ENCODE data around the gene CLTRN.
"Not testable (repeated sequence)": the region's sequence is repeated elsewhere in the genome, so short reads cannot be mapped to it uniquely, and the experiment has no call there.

Gene CLTRN

GRCh38 chrX:15672881-15673280 is 8.3 kb upstream of the CLTRN start:
- no peaks in the 10 kb centered on the region for H3K27me3 ChIP-seq (ENCODE audit: control insufficient read depth, low read length)
- H3K9me2 ChIP-seq (replicated peaks; ENCODE audit: control insufficient read depth, low read length): no peaks in the 10 kb centered on the region
- H3K4me1 ChIP-seq (ENCODE audit: control insufficient read depth, low read length): peaks cover 18% of the 10 kb centered on the region
- no peaks in the 10 kb centered on the region for H3K36me3 ChIP-seq (ENCODE audit: control insufficient read depth, low read length)
- no peak overlapping the region for H3K27ac ChIP-seq (ENCODE audit: low read depth, low read length)
- H3K9me3 ChIP-seq (ENCODE audit: control insufficient read depth, insufficient read depth, low read length): no peaks in the 10 kb centered on the region
- H3K4me2 ChIP-seq (ENCODE audit: low read length): no peak overlapping the region
- no peaks in the 10 kb centered on the region for H3F3A ChIP-seq (ENCODE audit: control insufficient read depth, insufficient read depth)
- no peaks in the 10 kb centered on the region for H4K20me1 ChIP-seq (ENCODE audit: control insufficient read depth, insufficient read depth, low read depth, low read length)
- H3K4me3 ChIP-seq (ENCODE audit: low read length): no peak overlapping the region
- peaks cover 24% of the 10 kb centered on the region for H3K79me2 ChIP-seq (ENCODE audit: control insufficient read depth, low read length)
- TF ChIP-seq CTCF (IDR thresholded peaks at IDR 0.05; ENCODE audit: low read depth, low read length, poor library complexity, severe bottlenecking) (no peak), EZH2phosphoT487 (IDR thresholded peaks at IDR 0.05; ENCODE audit: borderline replicate concordance, low read length) (no peak)

- H3K4me3 ChIP-seq (ENCODE audit: low read length): no peak overlapping the region
- H3F3A ChIP-seq (ENCODE audit: control insufficient read depth, insufficient read depth): no peaks in the 10 kb centered on the region
- no peak overlapping the region for H3K27ac ChIP-seq (ENCODE audit: low read depth, low read length)
- no peak for TF ChIP-seq EZH2phosphoT487 (IDR thresholded peaks at IDR 0.05; ENCODE audit: borderline replicate concordance, low read length)
- no peaks in the 10 kb centered on the region for H4K20me1 ChIP-seq (ENCODE audit: control insufficient read depth, insufficient read depth, low read depth, low read length)
- H3K27me3 ChIP-seq (ENCODE audit: control insufficient read depth, low read length): no peaks in the 10 kb centered on the region
- no peaks in the 10 kb centered on the region for H3K4me1 ChIP-seq (ENCODE audit: control insufficient read depth, low read length)
- H3K36me3 ChIP-seq (ENCODE audit: control insufficient read depth, low read length): no peaks in the 10 kb centered on the region
- H3K9me3 ChIP-seq (ENCODE audit: control insufficient read depth, insufficient read depth, low read length): no peaks in the 10 kb centered on the region
- H3K4me2 ChIP-seq (ENCODE audit: low read length): no peak overlapping the region
- no peaks in the 10 kb centered on the region for H3K9me2 ChIP-seq (replicated peaks; ENCODE audit: control insufficient read depth, low read length)
- H3K79me2 ChIP-seq (ENCODE audit: control insufficient read depth, low read length): no peaks in the 10 kb centered on the region
These were observed 1.2 kb downstream of the CLTRN start for GRCh38 chrX:15663439-15663838.

GRCh38 chrX:15654804-15655203 is 9.8 kb downstream of the CLTRN start:
- not testable (repeated sequence) for H3K36me3 ChIP-seq (ENCODE audit: control insufficient read depth, low read length); H3K79me2 ChIP-seq (ENCODE audit: control insufficient read depth, low read length); H3K27ac ChIP-seq (ENCODE audit: low read depth, low read length); H3K4me2 ChIP-seq (ENCODE audit: low read length); H3K9me3 ChIP-seq (ENCODE audit: control insufficient read depth, insufficient read depth, low read length); H4K20me1 ChIP-seq (ENCODE audit: control insufficient read depth, insufficient read depth, low read depth, low read length); H3K4me1 ChIP-seq (ENCODE audit: control insufficient read depth, low read length); H3F3A ChIP-seq (ENCODE audit: control insufficient read depth, insufficient read depth); H3K9me2 ChIP-seq (replicated peaks; ENCODE audit: control insufficient read depth, low read length); H3K4me3 ChIP-seq (ENCODE audit: low read length); H3K27me3 ChIP-seq (ENCODE audit: control insufficient read depth, low read length)

GRCh38 chrX:15653961-15654360 is 10.6 kb downstream of the CLTRN start:
- H3K27ac ChIP-seq (ENCODE audit: low read depth, low read length): no peak overlapping the region
- H3K79me2 ChIP-seq (ENCODE audit: control insufficient read depth, low read length): no peaks in the 10 kb centered on the region
- no peaks in the 10 kb centered on the region for H4K20me1 ChIP-seq (ENCODE audit: control insufficient read depth, insufficient read depth, low read depth, low read length)
- H3K4me3 ChIP-seq (ENCODE audit: low read length): no peak overlapping the region
- H3K4me1 ChIP-seq (ENCODE audit: control insufficient read depth, low read length): no peaks in the 10 kb centered on the region
- no peaks in the 10 kb centered on the region for H3K9me3 ChIP-seq (ENCODE audit: control insufficient read depth, insufficient read depth, low read length)
- no peaks in the 10 kb centered on the region for H3K9me2 ChIP-seq (replicated peaks; ENCODE audit: control insufficient read depth, low read length)
- H3K4me2 ChIP-seq (ENCODE audit: low read length): no peak overlapping the region
- H3F3A ChIP-seq (ENCODE audit: control insufficient read depth, insufficient read depth): no peaks in the 10 kb centered on the region
- TF ChIP-seq EZH2phosphoT487 (IDR thresholded peaks at IDR 0.05; ENCODE audit: borderline replicate concordance, low read length) (no peak), CTCF (IDR thresholded peaks at IDR 0.05; ENCODE audit: low read depth, low read length, poor library complexity, severe bottlenecking) (no peak)
- no peaks in the 10 kb centered on the region for H3K27me3 ChIP-seq (ENCODE audit: control insufficient read depth, low read length)
- H3K36me3 ChIP-seq (ENCODE audit: control insufficient read depth, low read length): no peaks in the 10 kb centered on the region

GRCh38 chrX:15647510-15647909 is 17.1 kb downstream of the CLTRN start:
- H4K20me1 ChIP-seq (ENCODE audit: control insufficient read depth, insufficient read depth, low read depth, low read length); H3K27ac ChIP-seq (ENCODE audit: low read depth, low read length); H3K36me3 ChIP-seq (ENCODE audit: control insufficient read depth, low read length); H3K27me3 ChIP-seq (ENCODE audit: control insufficient read depth, low read length); H3K4me2 ChIP-seq (ENCODE audit: low read length); H3K9me3 ChIP-seq (ENCODE audit: control insufficient read depth, insufficient read depth, low read length); H3K9me2 ChIP-seq (replicated peaks; ENCODE audit: control insufficient read depth, low read length); H3K4me1 ChIP-seq (ENCODE audit: control insufficient read depth, low read length); H3K4me3 ChIP-seq (ENCODE audit: low read length); H3K79me2 ChIP-seq (ENCODE audit: control insufficient read depth, low read length); H3F3A ChIP-seq (ENCODE audit: control insufficient read depth, insufficient read depth): not testable (repeated sequence)
